Adrenal gland (tissue), 12 donors: ENCODE measurements around the gene MARCKS. TPM values are rescaled to one million over a fixed set of nuclear protein-coding genes. Genes with fewer than 3 reads are reported as not detected.

Experiments used
- DNase-seq, 7 donors: peaks; one replicate each; pipeline ENCODE4 v3.0.0-alpha.2; 2019 to 2020
- H3K27ac ChIP-seq, 5 donors: fragments of 200-600 bp; sonication (generic) in 4 of 5; 1 replicate in 3 of 5; 2 replicates in 2 of 5; pipeline versions ENCODE4 v1.5.1 to v1.8.0; 2016 to 2020; ENCODE audit warnings: mild to moderate bottlenecking in 1 of 5
- H3K27me3 ChIP-seq: fragments of 200-600 bp; 2 replicates; pipeline ENCODE4 v1.8.0; 2021
- H3K36me3 ChIP-seq, 2 donors: fragments of 200-600 bp; replicated peaks in 1 of 2; 1 replicate in 1 of 2; 2 replicates in 1 of 2; pipeline versions ENCODE4 v1.5.1 to v1.8.0; 2018 to 2022
- H3K4me1 ChIP-seq, 2 donors: fragments of 200-600 bp; replicated peaks in 1 of 2; 1 replicate in 1 of 2; 2 replicates in 1 of 2; pipeline versions ENCODE4 v1.5.1 to v1.8.0; 2018 to 2021
- H3K4me3 ChIP-seq, 4 donors: fragments of 200-600 bp; sonication (generic) in 3 of 4; one replicate each; pipeline ENCODE4 v1.5.1; 2016 to 2018
- H3K9me3 ChIP-seq, 3 donors: fragments of 200-600 bp; sonication (generic) in 1 of 3; replicated peaks in 1 of 3; 1 replicate in 2 of 3; 2 replicates in 1 of 3; pipeline versions ENCODE4 v1.5.1 to v1.8.0; 2016 to 2021
- POLR2A ChIP-seq, 2 donors: fragments of 450-650 bp; IDR thresholded peaks; one replicate each; pipeline ENCODE4 v1.6.1; 2017; ENCODE audit warnings: antibody characterized with exemption in 2 of 2, mild to moderate bottlenecking in 2 of 2, moderate library complexity in 1 of 2
- WGBS, 4 donors: extraction: QIAGEN DNeasy Blood & Tissue Kit in 2 of 4; methylation state at CpG; one replicate each; pipeline versions ENCODE4 v1.1.5 to v1.1.7; 2013 to 2017; 5-methylcytosine and 5-hydroxymethylcytosine counted together
- intact Hi-C, 2 donors: fragments of 100-400 bp; cut with DNase I; formaldehyde crosslinking; loops; one replicate each; pipeline versions ENCODE4 v1.14.1 to v1.15.0; 2022 to 2023
- polyA plus RNA-seq, 3 donors: library from polyadenylated mRNA; stranded (reverse); fragments of 200-250 nt in 2 of 3; fragments of 350-450 nt in 1 of 3; fragmentation: Illumina TruSeq in 1 of 3; extraction: RNeasy Lipid Tissue Mini Kit (QIAGEN cat#74804) in 1 of 3; gene quantifications; one replicate each; pipeline ENCODE4 v1.2.3, GENCODE V29; 2013 to 2014
- total RNA-seq, 9 donors: library from RNA; depleted of rRNA in 4 of 9; stranded (reverse); fragments of >200 nt in 4 of 9; fragments of 120-200 nt in 1 of 9; fragmentation: NEBNext Ultra II Directional in 1 of 9; extraction: Animal tissue kit (Norgen Biotek cat#: 25700) in 1 of 9; gene quantifications; one replicate each; pipeline versions ENCODE4 v1.1.0 to v1.2.4, GENCODE V29; 2013 to 2023
- TF ChIP-seq, protein P1 (sequence below), 6 experiments: fragments of 450-650 bp in 4 of 6; fragments of 200-600 bp in 2 of 6; sonication (generic) in 1 of 6; IDR thresholded peaks; 1 replicate in 5 of 6; 2 replicates in 1 of 6; pipeline versions ENCODE4 v1.5.1 to v1.8.0; 2016 to 2021; ENCODE audit warnings: antibody characterized with exemption in 6 of 6, mild to moderate bottlenecking in 2 of 6, moderate library complexity in 1 of 6
- donor health status: healthy with polysubstance abuse.
- donor health status: Bipolar disorder and iron deficiency.
- donor health status: DM: yes; HTN: yes; CAD: no.
- donor health status: DM: no; HTN: no; CAD: no.
- donor health status: DM: no; HTN: no; CAD: no.
- donor health status: DM: yes; HTN: yes; CAD: no.

The MARCKS gene
- total and polyA plus RNA-seq, 12 donors = 8.7 to 71.3 (median 41.1) TPM

DNA sequence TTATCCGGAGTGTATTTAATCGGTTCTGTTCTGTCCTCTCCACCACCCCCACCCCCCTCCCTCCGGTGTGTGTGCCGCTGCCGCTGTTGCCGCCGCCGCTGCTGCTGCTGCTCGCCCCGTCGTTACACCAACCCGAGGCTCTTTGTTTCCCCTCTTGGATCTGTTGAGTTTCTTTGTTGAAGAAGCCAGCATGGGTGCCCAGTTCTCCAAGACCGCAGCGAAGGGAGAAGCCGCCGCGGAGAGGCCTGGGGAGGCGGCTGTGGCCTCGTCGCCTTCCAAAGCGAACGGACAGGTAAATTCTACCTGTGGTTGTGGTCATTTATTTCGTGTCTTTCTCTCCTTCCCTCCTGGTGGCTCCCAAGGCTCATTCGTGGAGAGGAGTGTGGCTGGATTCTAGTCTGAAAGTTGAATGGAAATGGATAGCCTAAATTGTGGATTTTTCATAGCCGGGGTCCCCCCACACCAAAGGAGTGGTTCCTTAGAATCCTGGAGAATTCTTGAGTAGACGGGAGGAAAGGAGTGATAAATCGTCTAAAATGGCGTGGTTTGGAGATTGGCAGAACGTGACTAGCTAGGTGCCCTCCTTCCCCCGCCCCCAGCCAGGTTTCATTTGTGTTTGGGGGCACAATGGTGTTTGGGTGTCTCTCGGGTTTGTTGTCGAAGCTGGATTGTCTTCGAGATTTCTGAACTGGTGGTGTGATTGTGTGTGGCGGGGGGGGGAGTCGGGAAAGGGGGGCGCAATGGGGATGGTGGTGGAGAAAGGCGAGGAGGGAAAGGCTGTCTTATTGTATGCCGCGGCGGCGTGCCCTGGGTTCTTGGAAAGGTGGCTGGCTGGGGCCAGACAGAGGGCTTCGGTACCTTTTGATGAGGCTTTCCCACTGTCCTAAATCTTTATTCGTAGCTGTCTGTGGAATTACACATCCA is 673 bp downstream of the MARCKS start:
- Histone ChIP-seq H3K4me1 (peaks cover 8 to 23% of the 10 kb centered on the region in 2 donors), H3K27me3 (peaks cover 6% of the 10 kb centered on the region), H3K4me3 (peak overlapping the region in 3 of 4 donors; percentile 39 to 70 (median 68)), H3K27ac (peak overlapping the region; percentile 66 to 91 (median 84)), H3K9me3 (no peaks in the 10 kb centered on the region), H3K36me3 (no peaks in the 10 kb centered on the region)
- intact Hi-C loops = no loop called here
- peak in 5 of 7 donors; percentile 6 to 57 (median 22) for DNase-seq
- TF ChIP-seq, protein P1, sequence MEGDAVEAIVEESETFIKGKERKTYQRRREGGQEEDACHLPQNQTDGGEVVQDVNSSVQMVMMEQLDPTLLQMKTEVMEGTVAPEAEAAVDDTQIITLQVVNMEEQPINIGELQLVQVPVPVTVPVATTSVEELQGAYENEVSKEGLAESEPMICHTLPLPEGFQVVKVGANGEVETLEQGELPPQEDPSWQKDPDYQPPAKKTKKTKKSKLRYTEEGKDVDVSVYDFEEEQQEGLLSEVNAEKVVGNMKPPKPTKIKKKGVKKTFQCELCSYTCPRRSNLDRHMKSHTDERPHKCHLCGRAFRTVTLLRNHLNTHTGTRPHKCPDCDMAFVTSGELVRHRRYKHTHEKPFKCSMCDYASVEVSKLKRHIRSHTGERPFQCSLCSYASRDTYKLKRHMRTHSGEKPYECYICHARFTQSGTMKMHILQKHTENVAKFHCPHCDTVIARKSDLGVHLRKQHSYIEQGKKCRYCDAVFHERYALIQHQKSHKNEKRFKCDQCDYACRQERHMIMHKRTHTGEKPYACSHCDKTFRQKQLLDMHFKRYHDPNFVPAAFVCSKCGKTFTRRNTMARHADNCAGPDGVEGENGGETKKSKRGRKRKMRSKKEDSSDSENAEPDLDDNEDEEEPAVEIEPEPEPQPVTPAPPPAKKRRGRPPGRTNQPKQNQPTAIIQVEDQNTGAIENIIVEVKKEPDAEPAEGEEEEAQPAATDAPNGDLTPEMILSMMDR (IDR thresholded peaks at IDR 0.05) = no peak
- TF ChIP-seq POLR2A (IDR thresholded peaks at IDR 0.05) = no peak
- WGBS, 4 donors = 2 to 3% (median 3%) methylated on average over 32 to 43 of the region's 43 CpGs

DNA sequence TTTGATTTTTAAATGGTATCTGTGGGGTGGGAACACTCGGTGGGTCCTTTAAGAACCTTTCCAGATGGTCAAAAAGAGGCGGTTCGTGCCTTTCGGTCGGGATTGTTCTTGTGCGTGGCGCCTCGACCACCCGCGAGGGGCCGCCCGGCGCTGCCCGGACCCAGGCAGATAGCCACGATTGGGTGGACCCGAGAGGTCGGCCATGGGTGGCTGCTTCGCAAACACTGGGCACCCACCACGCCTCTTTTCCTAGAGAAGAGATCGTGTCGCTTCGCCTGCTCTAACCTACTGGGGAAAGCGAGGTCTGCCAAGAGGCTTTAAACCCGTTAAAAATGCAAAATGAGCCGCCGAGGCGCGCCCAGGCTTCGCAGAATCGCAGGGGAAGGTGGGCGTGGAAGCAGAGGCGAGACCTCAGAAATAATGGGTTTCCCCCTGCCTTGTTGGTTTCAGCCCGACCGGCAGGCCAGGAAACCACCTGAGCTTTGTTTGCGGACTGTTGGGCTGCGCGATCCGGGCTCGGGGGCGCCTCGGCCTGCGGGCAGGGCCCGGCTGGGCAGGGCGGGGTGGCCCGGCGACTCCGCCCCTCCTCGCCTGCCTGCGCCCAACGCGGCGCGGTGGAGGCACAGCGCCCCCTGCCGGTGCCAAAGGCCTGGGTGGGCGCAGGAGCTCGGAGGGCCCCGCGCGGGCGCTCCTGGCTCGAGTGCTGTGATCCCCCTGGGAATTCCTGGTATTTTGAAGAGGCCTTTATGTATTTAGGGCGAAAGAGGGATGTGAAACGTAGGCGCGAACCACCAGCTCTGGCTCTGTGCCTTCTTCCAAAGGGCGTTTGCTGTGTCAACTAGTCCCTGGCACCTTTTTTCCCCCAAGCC is 1.6 kb downstream of the MARCKS start:
- Histone ChIP-seq H3K4me1 (peaks cover 8 to 23% of the 10 kb centered on the region in 2 donors), H3K27ac (peak overlapping the region in 4 of 5 donors; percentile 50 to 91 (median 86)), H3K27me3 (peaks cover 6% of the 10 kb centered on the region), H3K4me3 (peak overlapping the region in 3 of 4 donors; percentile 18 to 70 (median 39)), H3K36me3 (no peaks in the 10 kb centered on the region), H3K9me3 (no peaks in the 10 kb centered on the region)
- DNase-seq = peak; percentile 62 to 88 (median 76)
- 1 to 2% (median 1%) methylated on average over 21 to 67 of the region's 67 CpGs for WGBS, 4 donors
- intact Hi-C loops = no loop called here
- TF ChIP-seq, protein P1 (IDR thresholded peaks at IDR 0.05) = peak; percentile 48 to 99 (median 84)
- peak; percentile 39 to 47 for TF ChIP-seq POLR2A (IDR thresholded peaks at IDR 0.05)

DNA sequence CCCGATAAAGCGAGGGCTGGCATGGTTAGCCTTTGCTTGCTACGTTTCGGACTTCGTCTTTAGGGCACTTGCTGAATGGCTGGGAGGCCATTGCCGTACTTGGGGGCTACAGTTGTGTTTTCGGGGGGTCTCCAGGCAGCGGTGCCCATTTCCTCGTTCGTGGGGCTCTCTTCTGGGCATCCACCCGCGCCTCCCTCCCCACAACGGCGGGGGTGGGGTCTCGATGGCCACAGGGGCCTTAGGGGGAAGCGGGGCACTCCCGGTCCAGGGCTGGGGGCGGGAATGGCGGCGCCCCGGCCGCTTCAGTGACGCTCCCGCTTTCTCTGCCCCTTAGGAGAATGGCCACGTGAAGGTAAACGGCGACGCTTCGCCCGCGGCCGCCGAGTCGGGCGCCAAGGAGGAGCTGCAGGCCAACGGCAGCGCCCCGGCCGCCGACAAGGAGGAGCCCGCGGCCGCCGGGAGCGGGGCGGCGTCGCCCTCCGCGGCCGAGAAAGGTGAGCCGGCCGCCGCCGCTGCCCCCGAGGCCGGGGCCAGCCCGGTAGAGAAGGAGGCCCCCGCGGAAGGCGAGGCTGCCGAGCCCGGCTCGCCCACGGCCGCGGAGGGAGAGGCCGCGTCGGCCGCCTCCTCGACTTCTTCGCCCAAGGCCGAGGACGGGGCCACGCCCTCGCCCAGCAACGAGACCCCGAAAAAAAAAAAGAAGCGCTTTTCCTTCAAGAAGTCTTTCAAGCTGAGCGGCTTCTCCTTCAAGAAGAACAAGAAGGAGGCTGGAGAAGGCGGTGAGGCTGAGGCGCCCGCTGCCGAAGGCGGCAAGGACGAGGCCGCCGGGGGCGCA is 2.4 kb downstream of the MARCKS start:
- peak overlapping the region in 4 of 5 donors; percentile 30 to 91 (median 70) for H3K27ac ChIP-seq
- 7 to 25% (median 11%) methylated on average over 13 to 90 of the region's 90 CpGs for WGBS, 4 donors
- H3K27me3 ChIP-seq = peaks cover 6% of the 10 kb centered on the region
- H3K9me3 ChIP-seq = no peaks in the 10 kb centered on the region
- peaks cover 8 to 23% of the 10 kb centered on the region in 2 donors for H3K4me1 ChIP-seq
- DNase-seq = peak in 5 of 7 donors; percentile 5 to 57 (median 24)
- H3K4me3 ChIP-seq = peak overlapping the region in 1 of 4 donors; percentile 70
- intact Hi-C loops = no loop called here
- TF ChIP-seq, protein P1 (IDR thresholded peaks at IDR 0.05) = peak in 1 of 6 experiments; percentile 42
- no peak for TF ChIP-seq POLR2A (IDR thresholded peaks at IDR 0.05)
- H3K36me3 ChIP-seq = no peaks in the 10 kb centered on the region
